LNCaP clone FGC (cell line): ENCODE measurements around the gene PPL.

ENCODE experiments used
- DNase-seq: peaks from one replicate; pipeline ENCODE4 v3.0.0-alpha.2; 2011; ENCODE audit warnings: low read depth
- H3K4me3 ChIP-seq: 2 replicates; pipeline ENCODE4 v1.5.1; 2011; ENCODE audit warnings: mild to moderate bottlenecking, low read depth, low read length, control low read depth
- TF ChIP-seq, protein P1 (sequence below): IDR thresholded peaks from 2 replicates; pipeline ENCODE4 v1.5.1; 2012; ENCODE audit warnings: mild to moderate bottlenecking; ENCODE audit not compliant: control insufficient read depth, insufficient read depth; ENCODE audit errors: extremely low read depth

PPL gene

DNA sequence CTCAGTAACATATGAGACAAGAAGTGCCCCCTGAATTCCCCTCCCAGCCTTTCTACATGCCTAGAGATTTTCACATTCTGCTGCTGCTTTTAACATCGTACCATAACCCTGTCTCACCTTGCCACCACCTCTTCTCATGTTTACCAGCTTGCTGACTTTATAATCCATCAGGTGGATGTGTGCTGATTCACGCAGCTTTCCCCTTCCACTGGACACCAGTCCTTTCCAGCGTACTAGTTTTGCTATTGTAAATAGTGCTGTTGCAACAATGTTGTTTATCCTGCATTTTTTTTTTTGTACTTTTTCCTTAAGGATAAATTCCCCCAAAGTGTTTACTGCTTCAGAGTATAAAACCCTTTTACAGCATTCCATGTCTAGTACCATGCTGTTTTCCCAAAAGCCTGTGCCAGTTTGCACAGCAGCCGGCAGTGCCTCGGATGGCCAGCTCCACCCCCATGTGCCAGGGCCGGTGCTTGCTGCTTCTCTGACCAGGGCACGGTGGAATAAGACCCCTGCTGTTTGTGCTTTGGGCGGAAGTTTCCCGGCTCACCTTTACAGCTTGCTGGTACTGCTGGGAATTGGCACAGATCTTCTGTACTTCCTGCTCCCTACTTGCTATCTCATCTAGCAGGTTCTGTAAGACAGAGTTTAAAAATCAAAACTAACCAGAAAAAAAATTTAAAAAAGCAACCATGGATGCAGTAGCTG lies 48.4 kb downstream of the PPL start:
- peak overlapping the region; percentile 14; the same call in 1 of the 2 replicates for H3K4me3 ChIP-seq
- peak; percentile 72 for DNase-seq
- TF ChIP-seq, protein P1, sequence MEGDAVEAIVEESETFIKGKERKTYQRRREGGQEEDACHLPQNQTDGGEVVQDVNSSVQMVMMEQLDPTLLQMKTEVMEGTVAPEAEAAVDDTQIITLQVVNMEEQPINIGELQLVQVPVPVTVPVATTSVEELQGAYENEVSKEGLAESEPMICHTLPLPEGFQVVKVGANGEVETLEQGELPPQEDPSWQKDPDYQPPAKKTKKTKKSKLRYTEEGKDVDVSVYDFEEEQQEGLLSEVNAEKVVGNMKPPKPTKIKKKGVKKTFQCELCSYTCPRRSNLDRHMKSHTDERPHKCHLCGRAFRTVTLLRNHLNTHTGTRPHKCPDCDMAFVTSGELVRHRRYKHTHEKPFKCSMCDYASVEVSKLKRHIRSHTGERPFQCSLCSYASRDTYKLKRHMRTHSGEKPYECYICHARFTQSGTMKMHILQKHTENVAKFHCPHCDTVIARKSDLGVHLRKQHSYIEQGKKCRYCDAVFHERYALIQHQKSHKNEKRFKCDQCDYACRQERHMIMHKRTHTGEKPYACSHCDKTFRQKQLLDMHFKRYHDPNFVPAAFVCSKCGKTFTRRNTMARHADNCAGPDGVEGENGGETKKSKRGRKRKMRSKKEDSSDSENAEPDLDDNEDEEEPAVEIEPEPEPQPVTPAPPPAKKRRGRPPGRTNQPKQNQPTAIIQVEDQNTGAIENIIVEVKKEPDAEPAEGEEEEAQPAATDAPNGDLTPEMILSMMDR: no peak

DNA sequence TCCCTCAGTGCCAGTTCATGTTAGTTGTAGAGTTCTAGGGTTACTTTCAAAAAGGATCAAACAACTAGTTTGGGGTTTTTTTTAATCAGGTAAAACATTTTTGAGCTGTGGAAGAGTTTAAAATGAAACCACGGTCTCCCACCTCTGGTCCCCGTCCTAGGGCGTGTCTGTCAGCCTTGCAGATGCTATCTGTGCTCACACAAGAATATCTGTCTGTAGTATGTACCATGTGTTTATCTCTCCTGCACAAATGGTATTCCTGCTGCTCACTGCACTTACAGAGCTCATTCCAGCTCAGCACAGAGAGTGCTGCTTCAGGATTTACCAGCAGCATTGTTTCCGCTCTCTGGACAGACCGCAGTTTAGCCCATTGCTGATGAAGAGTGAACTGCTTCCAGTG lies 50.8 kb downstream of the PPL start:
- TF ChIP-seq, protein P1: no peak
- no peak for DNase-seq
- no peak overlapping the region for H3K4me3 ChIP-seq

DNA sequence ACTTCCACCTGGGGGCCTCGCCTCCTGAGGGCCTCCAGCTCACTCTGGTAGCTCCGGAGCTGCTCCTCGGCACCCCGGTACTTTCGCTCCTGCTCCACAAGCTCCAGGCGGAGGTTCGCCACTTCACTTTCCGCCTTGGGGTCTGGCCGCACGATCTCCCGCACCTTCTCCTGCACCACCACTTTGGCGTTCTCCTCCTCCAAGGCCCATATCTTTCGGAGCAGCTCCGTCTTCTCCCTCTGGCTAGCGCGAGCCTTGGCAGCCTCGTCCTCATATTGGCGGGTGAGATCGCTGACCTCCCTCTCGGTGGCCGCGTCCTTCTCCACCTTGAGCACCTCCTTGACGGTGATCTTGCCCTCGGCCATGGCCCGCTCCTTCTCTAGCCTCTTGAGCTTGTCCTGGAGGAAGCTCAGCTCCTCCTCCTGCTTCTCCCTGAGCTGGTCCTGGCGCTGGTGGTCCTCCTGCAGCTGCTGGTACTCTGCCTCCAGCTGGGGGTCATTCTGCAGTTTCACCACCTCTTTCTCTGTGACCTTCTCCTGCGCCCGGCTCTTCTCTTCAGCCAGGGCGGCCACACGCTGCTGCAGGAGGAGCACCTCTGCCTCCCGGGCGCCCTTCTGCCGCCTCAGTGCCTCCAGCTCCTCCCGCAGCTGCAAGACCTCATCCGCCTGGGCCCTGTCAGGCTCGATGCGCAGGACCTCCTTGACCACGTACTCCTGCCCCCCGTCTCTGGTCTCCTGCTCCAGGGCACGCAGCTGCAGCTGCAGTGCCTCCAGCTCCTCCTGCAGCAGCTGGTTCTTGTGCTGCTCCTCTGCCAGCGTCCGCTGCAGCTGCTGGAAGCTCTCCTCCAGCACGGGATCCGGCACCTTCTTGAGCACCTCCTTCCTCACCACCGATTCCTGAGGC lies 51.7 kb downstream of the PPL start:
- TF ChIP-seq, protein P1: no peak
- no peak for DNase-seq
- no peak overlapping the region for H3K4me3 ChIP-seq

DNA sequence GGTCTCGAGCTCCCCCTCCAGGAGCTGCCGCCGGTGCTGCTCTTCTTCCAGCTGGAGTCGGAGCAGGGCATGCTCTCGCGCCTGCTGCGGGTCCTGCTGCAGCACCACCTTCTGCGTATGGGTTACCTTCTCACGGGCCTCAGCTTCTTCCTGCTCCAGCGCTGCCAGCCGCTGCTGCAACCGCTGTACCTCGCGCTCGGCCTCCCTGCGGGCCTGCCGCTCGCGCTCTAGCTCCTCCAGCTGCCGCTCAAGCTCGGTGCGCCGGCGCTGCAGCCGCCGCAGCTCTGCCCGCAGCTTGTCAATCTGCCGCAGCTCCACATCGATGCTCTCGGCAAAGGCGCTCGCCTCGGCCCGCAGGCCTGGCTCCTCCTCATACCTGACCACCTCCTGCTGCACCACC lies 52.7 kb downstream of the PPL start:
- no peak for DNase-seq
- TF ChIP-seq, protein P1: no peak
- H3K4me3 ChIP-seq: no peak overlapping the region

DNA sequence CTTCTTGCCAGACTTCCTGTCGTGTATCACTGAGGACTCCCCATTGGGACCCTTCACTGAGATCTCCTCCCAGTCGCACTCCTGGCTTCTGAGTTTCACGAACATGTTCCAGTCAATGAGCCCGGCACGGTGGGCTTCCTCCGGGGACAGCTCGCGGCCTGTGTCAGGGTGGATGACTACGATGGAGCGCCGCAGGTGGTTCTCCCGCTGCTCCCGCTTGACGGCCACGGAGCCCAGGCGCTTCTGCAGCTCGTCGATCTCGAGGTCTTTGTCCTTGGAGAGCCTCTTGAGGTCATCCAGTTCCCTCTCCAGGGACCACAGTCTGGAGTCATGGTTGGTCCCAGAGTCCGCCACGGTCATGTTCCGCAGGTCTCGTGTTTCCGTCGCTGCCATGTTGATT lies 53.4 kb downstream of the PPL start:
- H3K4me3 ChIP-seq: no peak overlapping the region
- TF ChIP-seq, protein P1: no peak
- no peak for DNase-seq

DNA sequence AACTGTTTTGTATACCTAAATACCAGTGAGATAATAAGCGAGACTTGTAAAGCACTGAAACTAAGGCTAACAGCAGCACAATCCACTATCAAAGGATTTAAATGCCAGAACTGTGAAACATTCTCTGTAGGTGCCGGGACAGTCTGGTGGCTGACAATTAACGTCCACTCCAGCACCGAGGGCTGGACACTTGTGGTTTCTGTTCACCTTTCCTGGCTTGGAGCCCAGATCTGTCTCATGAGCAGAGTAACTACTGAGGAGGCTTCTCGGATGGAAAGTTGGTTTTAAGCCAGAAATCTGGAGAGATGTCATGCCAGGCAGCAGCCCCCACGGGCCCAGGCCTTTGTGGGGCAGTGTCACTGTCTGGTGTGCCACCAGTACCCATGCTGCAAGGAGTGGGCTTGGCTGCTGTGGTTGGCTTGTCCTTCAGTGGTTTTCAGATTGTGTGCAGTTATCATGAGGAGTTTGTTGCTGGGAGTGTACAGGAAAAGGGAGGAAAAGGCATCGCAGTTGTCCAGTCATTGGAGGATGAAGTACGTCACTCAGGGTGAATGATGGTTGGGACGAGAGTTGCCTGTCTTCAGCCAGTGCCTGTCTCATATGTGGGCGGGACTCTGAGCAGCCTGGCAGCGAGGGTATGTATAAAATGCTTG lies 54.2 kb downstream of the PPL start:
- TF ChIP-seq, protein P1: no peak
- peak; percentile 30 for DNase-seq
- no peak overlapping the region for H3K4me3 ChIP-seq
